ENCODE measurements around the gene MCF2L.

Gene MCF2L

DNA sequence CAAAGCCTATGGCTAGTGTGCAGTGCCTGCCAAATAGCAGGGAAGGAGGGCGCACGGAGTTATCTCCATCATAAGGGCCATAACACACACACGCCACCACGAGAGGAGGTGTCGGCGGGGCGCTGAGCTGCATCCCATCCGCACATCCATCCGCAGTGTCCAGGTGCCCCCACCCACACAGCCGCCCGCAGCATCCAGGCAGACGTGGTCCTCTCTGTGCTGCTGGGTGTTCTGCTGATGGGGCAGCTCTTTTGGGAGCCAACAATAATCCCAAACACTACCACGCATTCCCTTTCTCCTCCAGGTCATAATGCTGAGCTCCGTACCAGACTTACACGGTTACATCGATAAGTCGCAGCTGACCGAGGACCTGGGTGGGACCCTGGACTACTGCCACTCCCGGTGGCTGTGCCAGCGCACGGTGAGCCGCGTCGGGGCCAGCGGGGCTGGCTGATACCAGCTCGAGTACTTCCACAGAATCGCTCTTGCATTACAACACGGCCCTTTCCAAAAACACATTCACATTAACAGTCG lies 95.1 kb downstream of the MCF2L start:
- TF ChIP-seq CTCF (IDR thresholded peaks at IDR 0.05), result no peak

DNA sequence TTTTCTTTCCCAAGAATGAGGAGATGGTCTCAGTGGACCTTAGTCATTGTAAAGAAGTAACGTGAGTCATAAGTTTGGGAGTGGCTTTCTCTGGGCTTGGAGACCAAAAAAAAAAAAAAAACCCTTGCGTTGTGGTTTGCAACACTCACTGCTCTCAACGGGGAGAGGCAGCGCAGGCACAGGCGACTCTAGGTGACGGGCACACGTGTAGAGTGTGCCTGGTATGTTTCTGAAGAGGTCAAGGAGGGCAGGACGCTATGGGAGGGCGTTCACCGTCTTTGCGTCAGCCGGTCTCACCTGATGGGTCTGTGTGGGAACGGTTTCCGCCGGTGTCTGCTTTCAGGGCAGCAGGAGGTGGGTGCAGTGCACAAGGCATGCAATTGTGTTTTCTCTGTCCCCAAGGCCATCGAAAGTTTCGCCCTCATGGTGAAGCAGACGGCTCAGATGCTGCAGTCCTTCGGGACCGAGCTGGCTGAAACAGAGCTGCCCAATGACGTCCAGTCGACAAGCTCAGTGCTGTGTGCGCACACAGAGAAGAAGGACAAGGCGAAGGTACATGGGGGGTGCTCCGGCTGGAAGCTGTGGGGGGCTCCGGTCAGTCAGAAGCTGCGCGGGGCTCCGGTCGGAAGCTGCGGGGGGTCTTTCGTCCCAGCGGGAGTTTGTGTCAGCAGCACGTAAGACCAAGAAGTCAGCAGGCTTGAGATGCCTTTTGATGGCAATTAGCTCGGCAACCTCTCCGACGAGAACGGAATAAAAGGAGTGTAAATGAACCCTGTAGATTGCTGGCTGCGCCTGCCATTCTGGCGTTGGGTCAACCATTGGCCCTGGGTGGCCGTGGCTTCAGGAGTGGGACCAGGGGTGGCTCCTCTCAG lies 95.8 kb downstream of the MCF2L start:
- no peak for TF ChIP-seq CTCF (IDR thresholded peaks at IDR 0.05)

DNA sequence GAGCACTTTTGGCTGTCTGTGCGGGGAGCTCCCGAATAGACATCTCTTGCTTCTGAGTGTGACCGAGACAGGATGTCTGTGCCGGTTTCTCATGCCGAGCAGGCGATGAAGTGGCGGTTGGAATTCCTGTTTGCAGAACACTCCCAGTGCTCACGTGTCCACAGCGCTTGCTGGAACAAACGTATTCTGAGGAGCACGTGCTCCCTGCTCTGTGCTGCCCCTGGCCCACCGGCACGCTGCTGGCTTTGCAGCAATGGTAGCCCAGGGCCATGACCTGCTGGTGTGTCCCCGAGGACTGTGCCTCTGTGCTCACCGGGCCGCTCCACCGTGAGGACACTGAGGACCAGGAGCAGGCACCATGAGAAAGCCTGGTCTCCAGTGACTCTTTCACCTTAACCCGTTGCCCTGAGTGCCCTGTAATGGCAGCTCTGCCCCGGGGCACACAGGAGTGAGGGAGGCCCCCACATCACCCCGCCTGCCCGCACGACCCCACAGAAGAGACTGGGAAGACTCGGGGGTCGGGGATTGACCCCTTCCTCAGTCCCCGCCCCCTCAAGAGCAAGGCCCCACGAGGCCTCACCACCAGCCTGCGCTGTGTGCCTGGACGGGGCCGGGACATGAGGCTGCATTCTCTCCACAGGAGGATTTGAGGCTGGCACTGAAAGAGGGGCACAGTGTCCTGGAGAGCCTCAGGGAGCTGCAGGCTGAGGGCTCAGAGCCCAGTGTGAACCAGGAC lies 96.6 kb downstream of the MCF2L start:
- no peak for TF ChIP-seq CTCF (IDR thresholded peaks at IDR 0.05)

GRCh38 chr13:113066142-113066455 lies 97.1 kb downstream of the MCF2L start:
- TF ChIP-seq CTCF (IDR thresholded peaks at IDR 0.05), result no peak

GRCh38 chr13:113066746-113067145 lies 97.7 kb downstream of the MCF2L start:
- TF ChIP-seq CTCF (IDR thresholded peaks at IDR 0.05), result no peak

DNA sequence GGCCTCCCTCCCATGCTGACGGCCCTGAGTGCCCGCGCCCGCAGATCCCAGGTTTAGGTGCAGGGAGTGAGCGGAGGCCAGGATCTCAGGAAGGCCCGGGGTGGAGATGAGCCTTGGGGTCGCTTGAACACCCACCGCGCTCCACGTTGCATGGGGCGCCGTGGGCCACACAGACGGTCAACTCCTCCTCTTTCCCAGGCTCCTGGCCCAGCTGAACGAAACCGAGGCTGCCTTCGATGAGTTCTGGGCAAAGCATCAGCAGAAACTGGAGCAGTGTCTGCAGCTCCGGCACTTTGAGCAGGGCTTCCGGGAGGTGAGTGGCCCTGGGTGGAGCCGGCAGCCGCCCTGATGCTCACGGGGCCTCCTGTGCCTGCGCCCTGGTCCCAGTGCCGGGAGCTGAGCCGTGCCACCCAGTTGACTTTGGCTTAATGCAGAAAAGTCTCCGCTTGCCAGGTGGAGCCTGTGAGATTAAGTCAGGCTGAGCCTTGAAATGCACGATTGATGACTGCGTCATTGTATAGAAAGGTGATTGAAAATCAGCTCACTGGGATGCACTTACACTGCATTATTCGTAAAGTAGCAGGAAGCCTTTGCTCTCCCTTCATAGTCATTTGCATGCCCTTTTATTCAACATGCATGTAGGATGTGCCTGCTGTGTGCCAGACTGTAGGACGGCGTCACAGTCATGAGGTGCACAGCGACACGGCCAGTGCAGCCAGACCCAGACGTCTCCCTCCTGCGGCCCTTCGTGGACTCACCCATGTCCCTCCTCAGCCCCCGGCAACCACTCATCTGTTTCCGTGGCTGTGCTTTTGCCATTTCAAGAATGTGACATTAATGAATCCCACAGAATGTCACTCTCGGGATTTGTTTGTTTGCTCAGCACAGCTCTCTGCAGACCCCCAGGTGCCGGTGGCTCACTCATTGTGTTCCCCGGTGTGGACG lies 101.1 kb downstream of the MCF2L start:
- no peak for TF ChIP-seq CTCF (IDR thresholded peaks at IDR 0.05)

- TF ChIP-seq CTCF (IDR thresholded peaks at IDR 0.05), result no peak
Measured at GRCh38 chr13:113070855-113071254, 101.8 kb downstream of the MCF2L start.

All from LNCAP (cell line).